GM12874 (cell line): ENCODE results near the gene FREM1.

Source experiments
- TF ChIP-seq, protein P1 (sequence below): IDR thresholded peaks from 2 replicates; pipeline ENCODE4 v1.5.1; 2011; ENCODE audit warnings: low read depth, mild to moderate bottlenecking, control low read depth, low read length, moderate library complexity; ENCODE audit not compliant: insufficient read depth

FREM1 gene

DNA sequence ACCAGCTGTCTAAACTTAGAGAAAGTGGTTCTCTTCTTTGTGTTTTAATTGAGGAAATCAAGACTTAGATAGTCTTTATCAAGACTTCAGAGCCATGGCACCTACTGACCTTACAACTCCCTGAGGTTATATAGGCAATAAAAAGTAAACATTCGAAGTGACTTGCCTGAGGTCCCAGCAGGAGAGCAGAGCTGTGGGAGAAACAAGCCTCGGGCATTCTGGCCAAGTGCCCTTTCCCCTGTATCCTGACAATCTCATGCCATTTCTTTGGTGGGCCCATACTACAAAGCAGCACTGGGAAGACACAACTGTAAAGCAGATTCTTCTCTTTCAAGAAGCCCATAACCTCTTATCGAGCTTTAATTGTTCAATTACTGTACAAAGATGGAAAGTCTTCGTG, 23.1 kb downstream of the FREM1 start:
- TF ChIP-seq, protein P1, sequence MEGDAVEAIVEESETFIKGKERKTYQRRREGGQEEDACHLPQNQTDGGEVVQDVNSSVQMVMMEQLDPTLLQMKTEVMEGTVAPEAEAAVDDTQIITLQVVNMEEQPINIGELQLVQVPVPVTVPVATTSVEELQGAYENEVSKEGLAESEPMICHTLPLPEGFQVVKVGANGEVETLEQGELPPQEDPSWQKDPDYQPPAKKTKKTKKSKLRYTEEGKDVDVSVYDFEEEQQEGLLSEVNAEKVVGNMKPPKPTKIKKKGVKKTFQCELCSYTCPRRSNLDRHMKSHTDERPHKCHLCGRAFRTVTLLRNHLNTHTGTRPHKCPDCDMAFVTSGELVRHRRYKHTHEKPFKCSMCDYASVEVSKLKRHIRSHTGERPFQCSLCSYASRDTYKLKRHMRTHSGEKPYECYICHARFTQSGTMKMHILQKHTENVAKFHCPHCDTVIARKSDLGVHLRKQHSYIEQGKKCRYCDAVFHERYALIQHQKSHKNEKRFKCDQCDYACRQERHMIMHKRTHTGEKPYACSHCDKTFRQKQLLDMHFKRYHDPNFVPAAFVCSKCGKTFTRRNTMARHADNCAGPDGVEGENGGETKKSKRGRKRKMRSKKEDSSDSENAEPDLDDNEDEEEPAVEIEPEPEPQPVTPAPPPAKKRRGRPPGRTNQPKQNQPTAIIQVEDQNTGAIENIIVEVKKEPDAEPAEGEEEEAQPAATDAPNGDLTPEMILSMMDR, result no peak

DNA sequence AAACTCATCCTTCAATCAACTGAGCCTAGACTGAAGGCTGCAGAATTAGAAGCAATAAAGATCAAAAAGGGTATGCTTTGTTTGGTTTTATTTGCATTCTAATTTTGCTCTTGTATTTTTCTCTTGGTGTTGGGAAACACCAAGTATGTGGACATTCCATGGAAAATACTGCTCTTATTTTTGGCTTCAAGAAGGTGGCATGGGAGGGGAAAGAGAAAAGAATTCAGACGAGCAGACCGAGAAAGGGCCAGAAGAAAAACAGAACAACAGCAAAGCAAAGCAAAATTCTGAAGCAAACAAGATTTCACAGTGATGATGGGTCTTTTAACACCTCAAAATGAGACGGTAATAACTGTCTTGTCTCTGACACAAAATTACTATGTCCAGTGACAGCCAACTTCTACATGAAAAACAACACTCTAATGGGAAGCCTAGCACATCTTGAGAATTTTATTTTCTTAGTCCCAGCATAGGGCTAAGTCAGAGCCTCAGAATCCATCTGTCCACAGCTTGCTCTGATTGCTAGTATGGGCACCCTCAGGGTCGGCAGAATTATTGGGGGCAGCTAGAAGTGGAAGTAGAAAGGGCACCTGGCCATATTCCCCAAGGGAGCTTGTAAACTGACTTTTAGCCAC, 26.8 kb downstream of the FREM1 start:
- TF ChIP-seq, protein P1, result no peak

DNA sequence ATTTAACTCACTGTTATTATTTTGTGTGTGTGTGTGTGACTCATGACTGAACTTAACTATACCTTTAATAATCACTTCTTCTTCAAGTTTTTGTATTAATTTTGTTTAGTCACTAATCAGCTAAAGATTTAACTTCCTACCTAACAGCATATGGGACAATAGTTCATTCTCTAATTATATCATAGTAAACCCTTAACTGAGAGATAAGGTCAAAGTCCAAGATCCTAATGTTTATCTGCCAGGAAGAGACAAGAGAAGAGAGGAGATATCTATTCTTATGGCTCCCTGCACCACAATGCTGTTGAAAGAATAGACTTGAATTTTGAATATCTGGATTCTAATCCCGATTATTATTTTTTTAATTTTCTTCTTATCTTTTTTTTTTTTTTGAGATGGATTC, 28.1 kb downstream of the FREM1 start:
- TF ChIP-seq, protein P1, result no peak

DNA sequence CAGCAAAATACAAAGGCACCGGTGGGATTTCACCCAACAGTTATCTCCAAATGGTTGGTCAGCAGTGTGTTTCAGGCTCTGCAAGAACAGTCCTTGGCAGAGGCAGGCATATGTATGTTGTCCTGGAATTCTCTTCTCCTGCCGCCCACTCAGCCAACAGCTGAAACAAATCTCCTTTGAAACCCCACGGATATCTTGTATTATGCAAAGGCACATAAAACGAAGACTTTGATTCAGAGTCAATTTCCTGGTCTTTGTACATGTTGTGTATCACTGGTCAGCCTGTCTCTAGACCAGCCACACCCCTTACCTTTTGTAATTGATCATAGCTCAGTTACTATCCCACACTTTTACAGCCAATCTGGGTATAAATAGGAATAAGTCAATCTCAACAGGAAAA, 29.2 kb downstream of the FREM1 start:
- TF ChIP-seq, protein P1, result no peak

DNA sequence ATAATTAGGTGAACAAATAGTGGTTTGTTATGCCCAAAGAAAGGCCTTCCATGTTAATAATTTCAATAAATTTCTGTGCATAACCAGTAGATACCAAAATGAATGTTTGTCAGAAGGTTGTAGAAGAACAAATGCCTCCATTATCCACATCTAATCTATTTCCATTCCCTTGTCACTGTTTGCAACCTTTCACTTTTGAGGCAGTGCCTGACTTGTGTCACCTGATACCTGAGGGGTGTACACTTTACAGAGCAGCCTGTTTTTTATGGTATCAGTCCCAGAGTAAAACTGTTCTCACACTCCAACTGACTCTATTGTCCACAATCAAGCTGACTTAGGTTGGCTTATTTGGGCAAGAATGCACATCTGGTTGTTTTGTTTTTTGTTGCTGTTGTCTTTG, 40.1 kb downstream of the FREM1 start:
- TF ChIP-seq, protein P1, result no peak

DNA sequence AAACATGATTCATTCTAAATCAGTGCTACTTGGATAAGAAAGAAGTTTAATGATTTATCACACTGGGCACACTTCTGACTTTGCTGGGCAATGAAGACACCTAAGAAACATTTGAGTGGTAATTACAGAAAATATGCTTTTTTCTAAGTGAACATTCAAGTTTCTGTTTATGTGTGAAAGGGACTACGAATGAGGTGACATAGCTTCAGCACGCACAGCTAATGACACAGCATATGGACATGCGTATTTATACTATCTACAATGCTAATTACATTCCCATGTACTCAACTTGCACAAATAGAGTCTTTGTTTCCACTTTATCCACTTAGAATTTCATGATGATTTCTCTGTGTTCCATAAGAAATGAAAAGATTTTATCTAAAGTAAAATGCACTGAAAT, 40.6 kb downstream of the FREM1 start:
- TF ChIP-seq, protein P1, result no peak

DNA sequence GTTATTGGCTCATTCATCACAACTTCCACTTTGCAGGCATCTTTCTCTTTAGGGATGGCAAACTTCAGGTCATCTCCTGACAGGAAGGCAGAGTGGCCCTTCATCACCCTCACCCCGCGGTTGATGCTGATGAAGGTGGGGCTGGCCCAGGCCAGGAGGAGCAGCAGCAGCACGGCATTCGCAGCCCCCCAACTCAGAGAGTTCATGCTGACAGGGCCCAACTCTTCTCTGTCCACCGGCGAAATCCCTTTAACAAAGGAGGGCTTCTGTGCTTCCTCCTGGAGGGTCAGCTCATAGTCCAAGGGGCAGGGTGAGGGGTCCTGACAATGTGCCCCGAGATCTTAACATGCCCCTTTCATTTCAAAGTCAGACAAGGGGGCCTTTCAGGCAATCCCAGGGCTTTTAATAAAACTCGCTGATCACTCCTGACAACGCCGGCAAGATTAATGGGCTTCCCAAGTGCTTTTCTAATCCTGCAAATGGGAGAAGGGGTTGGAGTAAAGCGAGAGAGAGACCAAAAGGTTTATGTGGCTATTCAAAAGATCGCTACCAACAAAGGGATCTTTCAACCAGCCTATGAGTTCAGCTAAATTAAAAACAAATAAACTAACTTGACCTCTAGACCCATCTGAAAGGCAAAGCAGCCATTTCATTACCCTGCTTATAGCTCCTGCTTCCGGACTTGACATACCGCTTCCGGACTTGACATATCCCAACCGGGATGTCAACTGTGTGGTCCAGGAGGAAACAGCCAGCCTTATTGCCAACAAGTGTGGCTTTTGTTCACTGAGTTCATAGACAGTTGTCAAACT, 41.2 kb downstream of the FREM1 start:
- TF ChIP-seq, protein P1, result no peak
